Measurements from ENCODE around the gene HSPG2.

The HSPG2 gene

GRCh38 chr1:21901473-21901847 lies 35.6 kb downstream of the HSPG2 start:
- in situ Hi-C loops (cut with MboI; ENCODE audit: low sequenced_read_pairs), result no loop called here

GRCh38 chr1:21900766-21901472 lies 36.2 kb downstream of the HSPG2 start:
- in situ Hi-C loops (cut with MboI; ENCODE audit: low sequenced_read_pairs), result no loop called here

GRCh38 chr1:21899987-21900386 lies 37.1 kb downstream of the HSPG2 start:
- in situ Hi-C loops (cut with MboI; ENCODE audit: low sequenced_read_pairs), result no loop called here

GRCh38 chr1:21899267-21899810 lies 37.8 kb downstream of the HSPG2 start:
- in situ Hi-C loops (cut with MboI; ENCODE audit: low sequenced_read_pairs), result no loop called here

DNA sequence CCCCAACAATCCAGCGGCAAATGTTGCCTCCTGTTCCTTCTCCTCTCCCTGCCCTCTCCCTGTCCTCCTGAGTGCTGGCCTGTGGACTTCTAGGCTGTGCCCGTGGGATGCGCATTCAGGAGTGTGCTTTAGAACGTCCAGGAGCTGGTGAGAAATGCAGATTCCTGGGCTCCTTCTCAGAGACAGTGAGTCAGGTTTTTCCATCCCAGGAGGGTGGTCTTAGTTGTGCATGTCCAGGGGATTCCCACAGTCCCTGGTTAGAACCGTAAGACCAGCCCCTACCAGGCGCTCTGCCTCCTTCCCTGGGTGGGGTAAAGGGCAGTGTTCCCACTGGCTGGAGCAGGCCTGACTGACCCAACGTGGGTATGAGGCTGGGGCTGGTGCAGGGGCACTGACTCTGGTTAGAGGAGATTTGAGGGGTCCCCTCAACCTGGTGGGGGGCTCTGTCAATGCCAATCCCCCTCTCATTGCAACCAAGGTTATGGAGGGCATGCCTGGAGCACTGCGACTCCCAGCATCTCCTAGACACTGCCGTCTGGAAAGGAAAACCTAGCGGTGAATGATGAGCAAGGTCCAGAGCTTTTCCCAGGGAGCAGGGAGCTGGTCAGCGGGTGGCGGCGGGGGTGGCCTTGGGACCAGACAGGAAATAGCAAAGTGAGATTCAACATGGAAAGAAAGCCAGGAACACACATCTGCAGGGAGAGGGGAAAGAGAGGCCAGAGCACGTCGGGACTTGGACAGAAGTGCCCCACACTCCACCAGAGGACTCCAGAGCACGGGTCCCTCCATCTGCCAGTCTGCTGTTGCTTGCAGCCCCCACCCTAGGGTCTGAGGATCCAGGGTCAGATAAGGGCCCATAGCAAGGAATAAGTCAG lies 38.5 kb downstream of the HSPG2 start:
- in situ Hi-C loops (cut with MboI; ENCODE audit: low sequenced_read_pairs), result no loop called here

GRCh38 chr1:21897844-21898243 lies 39.3 kb downstream of the HSPG2 start:
- in situ Hi-C loops (cut with MboI; ENCODE audit: low sequenced_read_pairs), result no loop called here

DNA sequence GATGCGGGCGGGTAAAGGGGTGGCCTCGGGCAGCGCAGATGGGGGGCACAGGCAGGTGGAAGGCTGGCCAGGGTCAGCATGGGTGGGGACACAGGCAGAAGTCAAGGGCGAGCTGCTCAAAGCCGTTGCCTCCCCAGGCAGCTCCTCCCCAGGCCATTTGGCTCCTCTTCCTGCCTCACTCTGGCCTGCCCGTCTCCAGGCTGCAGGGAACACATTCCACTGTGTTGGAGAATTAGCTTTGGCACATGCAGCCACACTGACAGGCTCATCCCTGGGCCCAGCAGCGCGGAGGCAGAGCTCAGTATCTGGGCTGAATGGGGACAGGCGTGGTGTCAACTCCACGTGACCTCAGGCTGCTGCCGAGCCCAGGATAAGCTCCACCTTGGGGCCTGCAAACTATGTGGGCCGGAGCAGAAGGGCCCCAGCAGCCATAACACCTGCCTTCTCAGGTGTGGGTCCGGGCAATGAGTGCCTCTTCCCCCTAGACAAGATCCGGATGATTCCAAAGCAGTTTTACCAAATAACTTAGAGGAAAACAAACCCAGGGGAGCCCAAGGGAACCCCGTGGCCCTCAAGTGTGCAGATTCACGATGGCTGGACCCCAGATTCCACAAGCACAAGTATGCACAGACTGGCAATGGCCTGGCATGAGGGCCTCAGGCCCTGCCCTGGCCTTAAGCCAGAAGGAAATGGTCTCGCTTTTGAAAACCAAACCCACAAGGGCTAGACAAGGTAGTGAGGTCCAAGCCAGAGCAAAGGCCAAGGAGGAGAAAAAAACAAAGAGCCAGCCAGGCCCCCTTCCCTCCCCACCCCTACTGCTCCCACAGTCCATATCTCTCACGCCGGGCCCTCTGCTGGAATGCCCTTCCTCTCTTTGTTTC lies 40.2 kb downstream of the HSPG2 start:
- in situ Hi-C loops (cut with MboI; ENCODE audit: low sequenced_read_pairs), result no loop called here

GRCh38 chr1:21896026-21896425 lies 41.1 kb downstream of the HSPG2 start:
- in situ Hi-C loops (cut with MboI; ENCODE audit: low sequenced_read_pairs), result no loop called here

GRCh38 chr1:21894034-21894881 lies 42.9 kb downstream of the HSPG2 start:
- in situ Hi-C loops (cut with MboI; ENCODE audit: low sequenced_read_pairs), result no loop called here

DNA sequence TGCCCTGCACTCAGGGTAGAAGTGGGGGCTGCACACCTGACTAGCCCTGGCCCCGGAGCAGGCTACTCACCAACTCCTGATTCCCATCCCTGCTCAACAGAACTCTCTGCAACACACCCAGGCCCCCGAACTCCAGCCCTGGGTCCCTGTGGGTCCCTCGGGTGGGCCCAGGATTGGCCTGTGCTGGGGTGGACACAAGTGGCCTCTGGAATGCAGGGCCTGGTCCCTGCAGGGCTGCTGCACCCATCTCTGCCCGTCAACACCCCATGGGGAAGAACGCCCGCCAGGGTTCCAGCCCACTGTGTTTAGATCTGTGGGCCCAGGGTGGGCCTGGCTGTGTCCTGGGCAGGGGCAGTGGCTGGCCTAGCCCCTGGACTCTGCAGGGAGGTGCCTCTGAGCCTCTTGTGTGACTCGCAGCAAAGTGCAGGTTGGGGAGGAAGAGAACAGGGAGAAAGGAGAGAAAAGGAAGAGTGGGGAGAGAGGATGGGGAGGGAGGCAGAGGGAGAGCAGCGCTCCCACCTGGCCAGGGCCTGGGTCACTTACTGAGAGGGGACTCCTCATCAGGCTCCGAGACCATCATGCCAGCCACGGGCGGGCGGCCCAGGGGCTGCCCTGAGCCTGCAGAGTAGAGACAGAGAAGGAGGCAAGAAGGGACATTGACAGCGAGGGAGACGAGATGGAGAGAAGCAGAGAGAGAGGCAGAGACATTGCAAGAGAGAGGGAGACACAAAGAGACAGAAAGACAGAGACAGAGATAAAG lies 43.9 kb downstream of the HSPG2 start:
- in situ Hi-C loops (cut with MboI; ENCODE audit: low sequenced_read_pairs), result no loop called here

GRCh38 chr1:21891621-21892479 lies 45.3 kb downstream of the HSPG2 start:
- in situ Hi-C loops (cut with MboI; ENCODE audit: low sequenced_read_pairs), result no loop called here

DNA sequence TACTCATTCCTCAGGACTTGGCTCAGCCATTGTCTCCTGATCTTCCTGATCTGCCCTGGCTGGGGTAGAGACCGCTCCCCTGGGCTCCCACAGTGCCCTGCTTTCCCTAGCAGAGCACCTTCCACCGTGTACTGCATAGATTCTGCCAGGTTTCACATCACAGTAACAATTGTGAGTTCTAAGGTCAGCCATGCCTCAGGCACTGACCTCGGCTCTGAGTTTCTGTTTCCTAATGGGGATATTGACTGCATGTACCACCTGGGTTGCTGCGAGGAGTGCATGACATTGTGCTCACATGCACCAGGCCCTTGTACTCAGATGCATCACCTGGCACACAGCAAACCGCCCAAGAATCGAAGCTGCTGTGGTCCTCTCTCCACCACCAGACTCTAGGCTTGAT lies 46.0 kb downstream of the HSPG2 start:
- in situ Hi-C loops (cut with MboI; ENCODE audit: low sequenced_read_pairs), result no loop called here

DNA sequence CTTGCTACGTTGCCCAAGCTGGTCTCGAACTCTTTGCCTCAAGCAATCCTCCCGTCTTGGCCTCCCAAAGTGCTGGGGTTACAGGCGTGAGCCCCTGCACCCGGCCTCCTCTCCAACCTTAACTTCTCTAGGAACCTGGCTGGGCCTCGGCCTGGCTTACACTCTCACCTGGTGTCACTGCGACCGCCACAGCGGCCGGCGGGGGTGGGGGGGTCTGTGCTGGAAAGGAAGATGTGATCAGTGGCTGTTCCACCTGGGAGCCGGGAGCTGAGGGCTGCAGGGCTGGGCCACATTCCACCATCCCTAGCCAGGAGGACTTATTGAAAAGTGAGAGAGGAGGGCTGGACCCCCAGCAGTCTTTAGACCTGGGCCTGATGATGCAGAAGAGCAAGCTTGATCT lies 48.6 kb downstream of the HSPG2 start:
- in situ Hi-C loops (cut with MboI; ENCODE audit: low sequenced_read_pairs), result no loop called here

GRCh38 chr1:21887796-21888195 lies 49.3 kb downstream of the HSPG2 start:
- in situ Hi-C loops (cut with MboI; ENCODE audit: low sequenced_read_pairs), result no loop called here

DNA sequence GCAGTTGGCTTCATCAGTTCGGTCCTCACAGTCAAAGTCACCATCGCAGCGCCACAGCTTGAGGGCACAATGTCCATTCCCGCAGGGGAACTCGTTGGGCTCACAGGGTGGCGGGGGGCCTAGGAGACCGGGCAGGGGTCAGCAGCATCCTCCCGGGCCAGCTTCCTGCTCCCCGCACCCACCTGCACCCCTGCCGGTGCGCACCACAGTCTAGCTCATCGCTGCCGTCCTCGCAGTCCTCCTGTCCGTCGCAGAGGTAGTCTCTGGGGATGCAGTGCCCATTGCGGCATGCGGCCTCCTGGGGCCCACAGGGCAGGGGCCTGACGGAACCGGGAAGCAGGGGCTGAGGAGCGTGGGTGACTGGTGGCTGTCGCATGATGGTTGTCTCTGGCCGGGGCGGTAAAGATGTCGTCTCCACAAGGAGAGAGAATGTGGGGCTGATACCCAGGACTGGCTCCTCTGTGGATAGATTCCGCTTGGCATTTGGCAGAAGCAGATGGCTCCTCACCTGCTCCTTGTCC lies 49.8 kb downstream of the HSPG2 start:
- in situ Hi-C loops (cut with MboI; ENCODE audit: low sequenced_read_pairs), result no loop called here

- in situ Hi-C loops (cut with MboI; ENCODE audit: low sequenced_read_pairs), result no loop called here
Measured at GRCh38 chr1:21886486-21887215, 50.5 kb downstream of the HSPG2 start.

- in situ Hi-C loops (cut with MboI; ENCODE audit: low sequenced_read_pairs), result no loop called here
Measured at GRCh38 chr1:21885236-21886037, 51.7 kb downstream of the HSPG2 start.

Data from HL-60/S4 (cell line).